Measurements from ENCODE around the gene TPPP2. TPM values are rescaled to one million over a fixed set of nuclear protein-coding genes. Genes with fewer than 3 reads are reported as not detected.

The TPPP2 gene
- total RNA-seq, 1 experiment from 2014 or later = not detected

- no peak for TF ChIP-seq EZH2 (IDR thresholded peaks at IDR 0.05; ENCODE audit: borderline replicate concordance, low read depth, low read length, poor library complexity, severe bottlenecking)
- no peak for TF ChIP-seq CTCF (conservative IDR thresholded peaks at IDR 0.05; ENCODE audit: low read depth, low read length)
- ChIA-PET POLR2A (ENCODE audit: low non-redundant PET) (interaction anchor here (0.5 to 1.6 kb wide), 5 partner anchors 18 to 312 kb away, joined by 5 to 15 read pairs (median 8); no protein-coding TSS in a partner anchor), CTCF (interaction anchor here (0.8 to 2.5 kb wide), 8 partner anchors 16 to 57 kb away, joined by 3 to 29 read pairs (median 15); no protein-coding TSS in a partner anchor)
- Histone ChIP-seq H3K4me1 (ENCODE audit: insufficient read depth, low read length, poor library complexity, severe bottlenecking) (peaks cover 27% of the 10 kb centered on the region), H3K9me3 (ENCODE audit: low read depth, low read length, poor library complexity, severe bottlenecking) (no peaks in the 10 kb centered on the region), H3K36me3 (ENCODE audit: insufficient read depth, low read length, poor library complexity, severe bottlenecking) (peaks cover 40% of the 10 kb centered on the region), H3K4me3 (ENCODE audit: low read depth, low read length, poor library complexity, severe bottlenecking) (peak overlapping the region; percentile 98), H3K27me3 (replicated peaks; ENCODE audit: insufficient read depth, low read depth, low read length, poor library complexity) (no peaks in the 10 kb centered on the region), H3K27ac (ENCODE audit: low read depth, low read length, poor library complexity, severe bottlenecking) (peak overlapping the region; percentile 90)
- intact Hi-C loops (cut with micrococcal nuclease; ENCODE audit: unreplicated experiment) = no loop called here
- TSS peak; percentile 59 for BruUV-seq (replicated peaks)
- DNase-seq (ENCODE audit: low spot score) = peak; percentile 74
Measured at GRCh38 chr14:21072031-21072473, 42.0 kb downstream of the TPPP2 start.

DNA sequence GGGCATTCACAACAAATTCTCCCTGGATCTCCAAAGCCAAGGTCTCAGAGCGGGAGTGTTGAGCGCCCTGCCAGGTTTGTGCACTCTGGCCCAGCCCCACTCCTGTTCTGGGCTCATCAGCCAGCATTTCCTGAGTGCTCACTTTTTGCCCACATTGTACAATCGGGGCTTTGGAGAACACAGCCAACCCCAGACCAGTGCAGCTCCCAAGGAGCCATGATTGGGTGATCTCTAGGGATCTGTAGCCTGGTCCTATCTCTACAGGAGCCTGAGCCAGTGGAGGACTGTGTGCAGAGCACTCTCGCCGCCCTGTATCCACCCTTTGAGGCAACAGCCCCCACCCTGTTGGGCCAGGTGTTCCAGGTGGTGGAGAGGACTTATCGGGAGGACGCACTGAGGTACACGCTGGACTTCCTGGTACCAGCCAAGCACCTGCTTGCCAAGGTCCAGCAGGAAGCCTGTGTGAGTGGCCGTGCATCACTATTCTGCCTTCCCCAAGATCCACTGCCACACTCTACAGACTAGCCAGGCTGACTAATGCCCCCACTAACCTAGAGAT lies 42.8 kb downstream of the TPPP2 start:
- Histone ChIP-seq H3K27ac (ENCODE audit: low read depth, low read length, poor library complexity, severe bottlenecking) (peak overlapping the region; percentile 90), H3K4me1 (ENCODE audit: insufficient read depth, low read length, poor library complexity, severe bottlenecking) (peaks cover 27% of the 10 kb centered on the region), H3K36me3 (ENCODE audit: insufficient read depth, low read length, poor library complexity, severe bottlenecking) (peaks cover 48% of the 10 kb centered on the region), H3K4me3 (ENCODE audit: low read depth, low read length, poor library complexity, severe bottlenecking) (no peak overlapping the region), H3K9me3 (ENCODE audit: low read depth, low read length, poor library complexity, severe bottlenecking) (no peaks in the 10 kb centered on the region), H3K27me3 (replicated peaks; ENCODE audit: insufficient read depth, low read depth, low read length, poor library complexity) (no peaks in the 10 kb centered on the region)
- ChIA-PET CTCF (interaction anchor here (1.3 to 2.5 kb wide), 3 partner anchors 20 to 58 kb away, joined by 17 to 29 read pairs (median 23); no protein-coding TSS in a partner anchor), POLR2A (ENCODE audit: low non-redundant PET) (interaction anchor here (1.6 kb wide), 1 partner anchor 21 kb away, joined by 15 read pairs; no protein-coding TSS in a partner anchor)
- BruUV-seq (replicated peaks) = no TSS peak
- TF ChIP-seq CTCF (conservative IDR thresholded peaks at IDR 0.05; ENCODE audit: low read depth, low read length) (no peak), EZH2 (IDR thresholded peaks at IDR 0.05; ENCODE audit: borderline replicate concordance, low read depth, low read length, poor library complexity, severe bottlenecking) (no peak)
- intact Hi-C loops (cut with micrococcal nuclease; ENCODE audit: unreplicated experiment) = no loop called here
- no peak for DNase-seq (ENCODE audit: low spot score)

DNA sequence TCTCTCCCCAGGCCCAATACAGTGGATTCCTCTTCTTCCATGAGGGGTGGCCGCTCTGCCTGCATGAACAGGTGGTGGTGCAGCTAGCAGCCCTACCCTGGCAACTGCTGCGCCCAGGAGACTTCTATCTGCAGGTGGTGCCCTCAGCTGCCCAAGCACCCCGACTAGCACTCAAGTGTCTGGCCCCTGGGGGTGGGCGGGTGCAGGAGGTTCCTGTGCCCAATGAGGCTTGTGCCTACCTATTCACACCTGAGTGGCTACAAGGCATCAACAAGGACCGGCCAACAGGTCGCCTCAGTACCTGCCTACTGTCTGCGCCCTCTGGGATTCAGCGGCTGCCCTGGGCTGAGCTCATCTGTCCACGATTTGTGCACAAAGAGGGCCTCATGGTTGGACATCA lies 43.9 kb downstream of the TPPP2 start:
- intact Hi-C loops (cut with micrococcal nuclease; ENCODE audit: unreplicated experiment) = no loop called here
- H3K27ac ChIP-seq (ENCODE audit: low read depth, low read length, poor library complexity, severe bottlenecking) = no peak overlapping the region
- no peak for DNase-seq (ENCODE audit: low spot score)
- H3K9me3 ChIP-seq (ENCODE audit: low read depth, low read length, poor library complexity, severe bottlenecking) = no peaks in the 10 kb centered on the region
- H3K36me3 ChIP-seq (ENCODE audit: insufficient read depth, low read length, poor library complexity, severe bottlenecking) = peaks cover 57% of the 10 kb centered on the region
- H3K4me3 ChIP-seq (ENCODE audit: low read depth, low read length, poor library complexity, severe bottlenecking) = no peak overlapping the region
- CTCF ChIA-PET = no interaction called here
- H3K4me1 ChIP-seq (ENCODE audit: insufficient read depth, low read length, poor library complexity, severe bottlenecking) = peaks cover 22% of the 10 kb centered on the region
- H3K27me3 ChIP-seq (replicated peaks; ENCODE audit: insufficient read depth, low read depth, low read length, poor library complexity) = no peaks in the 10 kb centered on the region
- BruUV-seq (replicated peaks) = no TSS peak
- POLR2A ChIA-PET (ENCODE audit: low non-redundant PET) = no interaction called here
- no peak for TF ChIP-seq EZH2 (IDR thresholded peaks at IDR 0.05; ENCODE audit: borderline replicate concordance, low read depth, low read length, poor library complexity, severe bottlenecking)
- no peak for TF ChIP-seq CTCF (conservative IDR thresholded peaks at IDR 0.05; ENCODE audit: low read depth, low read length)
